ENCODE measurements around the gene HHAT. TPM values are rescaled to one million over a fixed set of nuclear protein-coding genes. Genes with fewer than 3 reads are reported as not detected.

The HHAT gene
- polyA plus RNA-seq, 1 donor (not counting 4 experiments of a cell fraction or from before 2014, with no cell fraction given), result 3.8 TPM

GRCh38 chr1:210516697-210517459 lies 188.2 kb downstream of the HHAT start:
- TF ChIP-seq CTCF (optimal IDR thresholded peaks at IDR 0.05 in 1 of 3, IDR thresholded peaks at IDR 0.05 in 1 of 3, conservative IDR thresholded peaks at IDR 0.05 in 1 of 3; ENCODE audit: extremely low read depth in 1 of 3, insufficient read depth in 2 of 3, low read length in 3 of 3), result no peak
- TF ChIP-seq EZH2 (IDR thresholded peaks at IDR 0.05; ENCODE audit: low read length), result no peak
- Histone ChIP-seq H3K79me2 (ENCODE audit: control insufficient read depth, insufficient read depth, low read length) (no peaks in the 10 kb centered on the region), H2AFZ (ENCODE audit: control insufficient read depth, low read length) (no peak overlapping the region), H3K9ac (ENCODE audit: control insufficient read depth, extremely low read depth, insufficient read depth, low read length) (no peak overlapping the region), H3K9me3 (ENCODE audit: control insufficient read depth, low read depth, low read length) (no peaks in the 10 kb centered on the region), H3K36me3 (ENCODE audit: control insufficient read depth in 2 of 2, extremely low read depth in 1 of 2, insufficient read depth in 2 of 2, low read length in 2 of 2) (no peaks in the 10 kb centered on the region), H3K4me2 (ENCODE audit: control insufficient read depth, extremely low read depth, insufficient read depth, low read depth, low read length) (no peak overlapping the region), H3K27me3 (ENCODE audit: control insufficient read depth, extremely low read depth, insufficient read depth, low read length) (no peaks in the 10 kb centered on the region), H3K27ac (ENCODE audit: control insufficient read depth, insufficient read depth, low read length) (no peak overlapping the region), H4K20me1 (ENCODE audit: control insufficient read depth, extremely low read depth, insufficient read depth, low read length) (no peaks in the 10 kb centered on the region), H3K4me1 (ENCODE audit: control insufficient read depth, extremely low read depth, insufficient read depth, low read length) (no peaks in the 10 kb centered on the region), H3K4me3 (ENCODE audit: control insufficient read depth in 2 of 3, extremely low read depth in 1 of 3, insufficient read depth in 2 of 3, low read depth in 1 of 3, low read length in 3 of 3) (no peak overlapping the region), H3K9me1 (ENCODE audit: control insufficient read depth, extremely low read depth, insufficient read depth, low read length) (no peaks in the 10 kb centered on the region)
- DNase-seq (ENCODE audit: low read depth, low spot score), result no peak
- no peak for FAIRE-seq
- dilution Hi-C loops (cut with MboI; ENCODE audit: extremely low pct_ligation_motif_present, low sequenced_read_pairs), result no loop called here

DNA sequence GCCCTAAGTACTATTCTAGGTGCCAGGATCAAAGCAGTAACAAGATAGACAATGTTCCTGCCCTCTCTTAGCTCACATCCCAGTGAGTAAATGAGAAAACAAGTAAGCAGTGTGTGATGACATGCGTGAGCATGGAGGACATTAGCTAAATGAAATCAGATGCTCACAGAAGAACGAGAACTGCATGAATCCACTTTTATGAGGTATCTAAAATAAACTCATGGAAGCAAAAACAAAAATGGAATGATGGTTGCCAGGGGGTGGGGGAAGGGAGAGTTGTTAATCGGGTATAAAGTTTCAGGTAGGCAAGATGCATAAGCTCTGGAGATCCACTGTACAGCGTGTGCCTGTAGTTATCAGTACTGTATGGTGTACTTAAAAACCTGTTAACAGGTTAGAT lies 195.1 kb downstream of the HHAT start:
- Histone ChIP-seq H3K9ac (ENCODE audit: control insufficient read depth, extremely low read depth, insufficient read depth, low read length) (no peak overlapping the region), H2AFZ (ENCODE audit: control insufficient read depth, low read length) (no peak overlapping the region), H3K36me3 (ENCODE audit: control insufficient read depth in 2 of 2, extremely low read depth in 1 of 2, insufficient read depth in 2 of 2, low read length in 2 of 2) (no peaks in the 10 kb centered on the region), H3K27ac (ENCODE audit: control insufficient read depth, insufficient read depth, low read length) (no peak overlapping the region), H3K9me1 (ENCODE audit: control insufficient read depth, extremely low read depth, insufficient read depth, low read length) (no peaks in the 10 kb centered on the region), H4K20me1 (ENCODE audit: control insufficient read depth, extremely low read depth, insufficient read depth, low read length) (no peaks in the 10 kb centered on the region), H3K4me1 (ENCODE audit: control insufficient read depth, extremely low read depth, insufficient read depth, low read length) (no peaks in the 10 kb centered on the region), H3K4me3 (ENCODE audit: control insufficient read depth in 2 of 3, extremely low read depth in 1 of 3, insufficient read depth in 2 of 3, low read depth in 1 of 3, low read length in 3 of 3) (no peak overlapping the region), H3K9me3 (ENCODE audit: control insufficient read depth, low read depth, low read length) (no peaks in the 10 kb centered on the region), H3K27me3 (ENCODE audit: control insufficient read depth, extremely low read depth, insufficient read depth, low read length) (no peaks in the 10 kb centered on the region), H3K79me2 (ENCODE audit: control insufficient read depth, insufficient read depth, low read length) (no peaks in the 10 kb centered on the region), H3K4me2 (ENCODE audit: control insufficient read depth, extremely low read depth, insufficient read depth, low read depth, low read length) (no peak overlapping the region)
- dilution Hi-C loops (cut with MboI; ENCODE audit: extremely low pct_ligation_motif_present, low sequenced_read_pairs), result no loop called here
- DNase-seq (ENCODE audit: low read depth, low spot score), result no peak
- FAIRE-seq, result no peak
- no peak for TF ChIP-seq CTCF (optimal IDR thresholded peaks at IDR 0.05 in 1 of 3, IDR thresholded peaks at IDR 0.05 in 1 of 3, conservative IDR thresholded peaks at IDR 0.05 in 1 of 3; ENCODE audit: extremely low read depth in 1 of 3, insufficient read depth in 2 of 3, low read length in 3 of 3)
- no peak for TF ChIP-seq EZH2 (IDR thresholded peaks at IDR 0.05; ENCODE audit: low read length)
